NCI-H524 (cell line): ENCODE data around the gene HOXD12.

Source experiments
- DNase-seq, 2 experiments: peaks; one replicate each; lab custom pipeline; 2025; lab: John Stamatoyannopoulos, UW

The HOXD12 gene

GRCh38 chr2:176118601-176119339 lies 19.2 kb downstream of the HOXD12 start:
- DNase-seq, result peak; percentile 40 to 55

DNA sequence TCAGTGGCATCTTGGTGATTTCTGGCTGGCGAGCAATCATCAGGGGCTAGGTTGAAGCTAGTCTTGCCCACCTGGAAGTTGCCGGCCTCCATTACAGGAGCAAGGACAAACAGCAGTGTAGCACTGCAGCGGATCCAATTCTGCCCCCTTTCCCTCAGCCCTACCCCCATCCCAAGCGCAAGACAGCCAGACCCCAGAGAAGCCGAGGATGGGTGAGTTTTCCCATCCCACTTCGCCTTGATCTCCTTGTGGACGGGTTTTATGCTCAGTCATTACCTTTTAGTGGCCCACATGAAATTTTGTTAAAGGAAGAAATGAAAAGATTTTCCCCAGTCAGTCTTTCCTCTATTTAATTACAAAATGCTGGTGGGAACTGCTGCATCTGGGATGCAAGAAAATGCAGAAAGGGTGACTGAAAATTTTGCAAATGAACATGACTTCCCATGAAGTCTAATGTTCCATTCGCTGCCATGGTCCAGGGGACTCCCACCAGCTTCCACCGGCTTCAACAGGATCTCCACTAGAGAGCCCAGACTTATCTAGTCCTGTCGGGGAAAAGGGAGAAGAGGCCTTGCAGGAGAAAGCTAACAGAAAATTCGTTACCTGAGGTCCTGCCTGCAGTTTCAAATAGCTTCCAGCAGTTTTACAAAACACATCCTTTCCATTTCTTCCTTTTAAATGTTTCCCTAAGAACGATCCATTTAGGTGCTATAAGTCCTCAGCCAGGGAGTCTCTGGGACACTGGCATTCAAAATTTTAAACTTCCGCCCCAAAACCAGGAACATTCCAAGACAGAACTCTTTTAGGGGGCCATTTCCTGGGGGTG lies 21.0 kb downstream of the HOXD12 start:
- DNase-seq, result no peak

GRCh38 chr2:176121190-176122051 lies 21.8 kb downstream of the HOXD12 start:
- no peak for DNase-seq

DNA sequence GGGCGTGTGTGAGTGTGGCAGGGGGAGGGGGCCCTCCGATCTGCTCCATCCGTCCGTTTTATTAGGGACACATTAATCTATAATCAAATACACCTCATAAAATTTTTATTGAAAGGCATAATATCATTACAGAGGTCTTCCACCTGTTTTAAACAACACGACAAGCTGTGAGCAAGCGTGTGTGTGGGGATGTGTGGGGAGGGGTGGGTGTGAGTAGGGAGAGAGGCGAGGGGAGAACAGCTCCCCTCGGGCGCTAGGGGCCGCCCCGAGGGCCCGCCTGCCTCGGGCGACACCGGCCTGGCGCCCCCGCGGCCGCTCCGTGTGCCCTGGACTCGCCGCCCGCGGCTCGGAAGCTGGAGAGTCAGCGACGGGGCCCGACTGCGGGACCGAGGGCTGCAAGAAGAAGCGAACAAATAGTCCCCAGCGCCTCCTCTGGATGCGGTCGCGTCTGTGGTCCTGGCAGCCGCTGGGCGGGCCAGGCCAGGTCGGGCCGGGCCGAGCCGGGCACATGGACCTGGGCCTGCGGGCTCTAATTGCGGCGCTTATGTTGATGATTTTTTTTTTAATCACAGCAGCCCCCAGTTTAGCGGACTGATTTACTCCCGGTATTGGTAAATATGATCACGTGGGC lies 22.6 kb downstream of the HOXD12 start:
- peak; percentile 54 to 60 for DNase-seq

DNA sequence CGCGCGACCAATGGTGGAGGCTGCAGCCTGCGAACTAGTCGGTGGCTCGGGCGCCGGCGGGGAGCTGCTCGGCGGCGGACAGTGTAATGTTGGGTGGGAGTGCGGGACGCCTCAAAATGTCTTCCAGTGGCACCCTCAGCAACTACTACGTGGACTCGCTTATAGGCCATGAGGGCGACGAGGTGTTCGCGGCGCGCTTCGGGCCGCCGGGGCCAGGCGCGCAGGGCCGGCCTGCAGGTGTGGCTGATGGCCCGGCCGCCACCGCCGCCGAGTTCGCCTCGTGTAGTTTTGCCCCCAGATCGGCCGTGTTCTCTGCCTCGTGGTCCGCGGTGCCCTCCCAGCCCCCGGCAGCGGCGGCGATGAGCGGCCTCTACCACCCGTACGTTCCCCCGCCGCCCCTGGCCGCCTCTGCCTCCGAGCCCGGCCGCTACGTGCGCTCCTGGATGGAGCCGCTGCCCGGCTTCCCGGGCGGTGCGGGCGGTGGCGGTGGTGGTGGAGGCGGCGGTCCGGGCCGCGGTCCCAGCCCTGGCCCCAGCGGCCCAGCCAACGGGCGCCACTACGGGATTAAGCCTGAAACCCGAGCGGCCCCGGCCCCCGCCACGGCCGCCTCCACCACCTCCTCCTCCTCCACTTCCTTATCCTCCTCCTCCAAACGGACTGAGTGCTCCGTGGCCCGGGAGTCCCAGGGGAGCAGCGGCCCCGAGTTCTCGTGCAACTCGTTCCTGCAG lies 23.3 kb downstream of the HOXD12 start, which contains the start of gene HOXD9:
Gene HOXD9, plus strand, starts transcription at position 37 of the 728 bp plus-strand sequence. Its CDS starts 50 bp downstream, at position 87.
- peak in 1 of 2 experiments; percentile 72 for DNase-seq

- DNase-seq, result no peak
These were observed 24.0 kb downstream of the HOXD12 start for GRCh38 chr2:176123411-176124109.

GRCh38 chr2:176124110-176124946 lies 24.7 kb downstream of the HOXD12 start:
- DNase-seq, result no peak

- no peak for DNase-seq
These were observed 25.6 kb downstream of the HOXD12 start for GRCh38 chr2:176124947-176125771.

DNA sequence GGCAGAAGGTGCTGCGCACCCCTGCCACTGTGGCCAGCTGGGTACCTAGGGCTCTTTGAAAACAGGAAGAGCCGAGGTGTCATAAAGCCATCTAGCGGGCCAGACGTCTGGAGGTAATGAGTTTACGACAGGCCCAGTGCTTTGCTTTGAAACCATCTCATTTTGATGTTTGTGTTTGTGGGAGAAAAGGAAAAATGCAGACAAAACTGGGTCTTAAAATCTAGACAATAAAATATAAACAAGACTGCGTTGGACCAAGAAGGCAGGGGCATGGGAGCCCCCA lies 26.1 kb downstream of the HOXD12 start:
- DNase-seq, result no peak

DNA sequence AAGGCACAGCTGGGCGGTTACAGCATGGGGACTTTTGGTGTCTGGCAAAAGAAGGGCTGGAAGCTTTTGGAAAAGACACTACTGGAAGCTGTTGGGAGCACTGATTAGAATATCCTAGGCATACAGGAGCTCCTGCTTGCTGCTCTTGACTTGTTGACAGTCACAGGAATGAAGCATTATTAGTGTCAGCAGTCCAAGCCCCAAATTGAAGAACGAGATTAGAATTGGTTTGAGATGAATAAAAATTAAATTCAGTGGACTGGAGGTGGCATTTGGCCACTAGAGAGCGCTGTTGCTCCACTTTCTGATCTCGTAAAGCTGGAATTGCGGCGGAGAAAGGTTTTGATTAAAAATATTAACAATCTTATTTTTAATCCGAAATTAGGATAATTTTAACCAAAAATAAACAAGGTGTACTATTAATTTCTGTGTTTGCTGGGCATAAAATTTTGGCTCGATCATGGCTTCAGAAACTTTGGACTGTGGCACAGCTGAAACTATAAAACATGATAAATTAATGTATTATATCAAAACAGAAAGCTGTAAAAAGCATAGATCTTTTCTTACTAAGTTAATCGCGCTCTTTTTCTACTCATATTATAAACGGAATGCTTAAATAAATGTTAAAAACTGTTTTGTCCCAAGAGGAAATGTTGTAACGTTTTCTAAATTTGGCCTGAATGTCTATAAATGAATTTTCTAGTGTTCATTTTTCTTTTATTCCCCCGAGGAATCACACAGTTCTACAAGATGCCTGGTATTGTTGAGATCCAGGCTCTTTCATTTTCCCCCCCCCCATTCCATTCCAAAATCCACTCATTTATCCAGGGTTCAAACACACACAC lies 27.6 kb downstream of the HOXD12 start:
- peak in 1 of 2 experiments; percentile 47 for DNase-seq

GRCh38 chr2:176127774-176128072 lies 28.1 kb downstream of the HOXD12 start:
- DNase-seq, result no peak

DNA sequence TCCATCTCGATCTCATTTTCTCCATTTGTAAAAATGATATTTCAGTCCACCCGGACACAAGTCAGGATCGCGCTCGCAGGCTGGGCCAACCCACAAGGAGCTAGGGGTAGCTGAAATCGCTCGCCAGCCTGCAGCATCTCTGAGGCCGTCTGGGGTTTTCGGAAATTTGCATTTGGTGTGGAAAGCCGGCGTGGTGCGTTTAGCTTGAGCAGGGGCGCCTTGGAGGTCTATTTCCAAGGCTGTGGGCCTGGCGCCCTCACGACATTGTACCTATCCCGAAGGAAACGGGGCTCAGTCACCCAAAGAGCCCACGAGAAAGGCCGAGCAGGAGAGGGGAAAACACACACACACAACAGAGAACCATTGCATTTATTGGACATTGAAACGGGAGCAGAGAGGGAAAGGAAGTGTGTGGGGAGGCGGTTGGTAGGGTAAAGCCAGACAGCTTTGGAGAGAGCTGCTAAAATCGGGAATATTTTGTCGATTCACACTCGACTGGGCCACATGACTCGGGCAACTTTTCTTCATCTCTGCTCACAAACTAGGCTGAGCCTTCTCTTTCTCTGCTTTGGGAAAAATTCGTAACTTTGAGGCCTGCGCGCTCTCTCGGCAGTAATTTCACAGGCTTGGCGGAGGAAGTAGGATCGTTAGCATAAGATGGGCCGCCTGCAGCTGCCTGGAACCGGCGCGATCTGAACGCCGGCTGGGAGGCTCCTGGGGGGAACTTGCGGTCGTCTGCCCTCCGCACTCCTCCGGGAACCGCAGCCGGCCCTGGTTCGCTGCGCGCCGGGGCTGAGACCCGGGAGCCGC lies 28.8 kb downstream of the HOXD12 start:
- peak in 1 of 2 experiments; percentile 55 for DNase-seq

- peak; percentile 53 to 82 for DNase-seq
These were observed 29.6 kb downstream of the HOXD12 start, which contains the start of gene HOXD8 for GRCh38 chr2:176128982-176129796. TSS of gene HOXD8 (plus strand) at chr2:176129705. CDS start at chr2:176130367, 662 bp downstream.

GRCh38 chr2:176129813-176130146 lies 30.2 kb downstream of the HOXD12 start:
- DNase-seq, result peak in 1 of 2 experiments; percentile 57

- peak in 1 of 2 experiments; percentile 59 for DNase-seq
These were observed 30.8 kb downstream of the HOXD12 start for GRCh38 chr2:176130147-176130956.
